ENCODE measurements around the gene EMSY.

- TF ChIP-seq, protein P1, sequence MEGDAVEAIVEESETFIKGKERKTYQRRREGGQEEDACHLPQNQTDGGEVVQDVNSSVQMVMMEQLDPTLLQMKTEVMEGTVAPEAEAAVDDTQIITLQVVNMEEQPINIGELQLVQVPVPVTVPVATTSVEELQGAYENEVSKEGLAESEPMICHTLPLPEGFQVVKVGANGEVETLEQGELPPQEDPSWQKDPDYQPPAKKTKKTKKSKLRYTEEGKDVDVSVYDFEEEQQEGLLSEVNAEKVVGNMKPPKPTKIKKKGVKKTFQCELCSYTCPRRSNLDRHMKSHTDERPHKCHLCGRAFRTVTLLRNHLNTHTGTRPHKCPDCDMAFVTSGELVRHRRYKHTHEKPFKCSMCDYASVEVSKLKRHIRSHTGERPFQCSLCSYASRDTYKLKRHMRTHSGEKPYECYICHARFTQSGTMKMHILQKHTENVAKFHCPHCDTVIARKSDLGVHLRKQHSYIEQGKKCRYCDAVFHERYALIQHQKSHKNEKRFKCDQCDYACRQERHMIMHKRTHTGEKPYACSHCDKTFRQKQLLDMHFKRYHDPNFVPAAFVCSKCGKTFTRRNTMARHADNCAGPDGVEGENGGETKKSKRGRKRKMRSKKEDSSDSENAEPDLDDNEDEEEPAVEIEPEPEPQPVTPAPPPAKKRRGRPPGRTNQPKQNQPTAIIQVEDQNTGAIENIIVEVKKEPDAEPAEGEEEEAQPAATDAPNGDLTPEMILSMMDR (IDR thresholded peaks at IDR 0.05) = no peak
- no peak for TF ChIP-seq ZFX (IDR thresholded peaks at IDR 0.05; ENCODE audit: borderline replicate concordance)
Observed at GRCh38 chr11:76408171-76408965, 36.5 kb upstream of the EMSY start.

Measured in 22Rv1 (cell line).